Measurements from ENCODE around the gene RSPO3. TPM values are rescaled to one million over a fixed set of nuclear protein-coding genes. Genes with fewer than 3 reads are reported as not detected.
"Not testable (repeated sequence)": the region's sequence is repeated elsewhere in the genome, so short reads cannot be mapped to it uniquely, and the experiment has no call there.

RSPO3 gene, protein sequence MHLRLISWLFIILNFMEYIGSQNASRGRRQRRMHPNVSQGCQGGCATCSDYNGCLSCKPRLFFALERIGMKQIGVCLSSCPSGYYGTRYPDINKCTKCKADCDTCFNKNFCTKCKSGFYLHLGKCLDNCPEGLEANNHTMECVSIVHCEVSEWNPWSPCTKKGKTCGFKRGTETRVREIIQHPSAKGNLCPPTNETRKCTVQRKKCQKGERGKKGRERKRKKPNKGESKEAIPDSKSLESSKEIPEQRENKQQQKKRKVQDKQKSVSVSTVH
- total RNA-seq = not detected in 2 replicates

DNA sequence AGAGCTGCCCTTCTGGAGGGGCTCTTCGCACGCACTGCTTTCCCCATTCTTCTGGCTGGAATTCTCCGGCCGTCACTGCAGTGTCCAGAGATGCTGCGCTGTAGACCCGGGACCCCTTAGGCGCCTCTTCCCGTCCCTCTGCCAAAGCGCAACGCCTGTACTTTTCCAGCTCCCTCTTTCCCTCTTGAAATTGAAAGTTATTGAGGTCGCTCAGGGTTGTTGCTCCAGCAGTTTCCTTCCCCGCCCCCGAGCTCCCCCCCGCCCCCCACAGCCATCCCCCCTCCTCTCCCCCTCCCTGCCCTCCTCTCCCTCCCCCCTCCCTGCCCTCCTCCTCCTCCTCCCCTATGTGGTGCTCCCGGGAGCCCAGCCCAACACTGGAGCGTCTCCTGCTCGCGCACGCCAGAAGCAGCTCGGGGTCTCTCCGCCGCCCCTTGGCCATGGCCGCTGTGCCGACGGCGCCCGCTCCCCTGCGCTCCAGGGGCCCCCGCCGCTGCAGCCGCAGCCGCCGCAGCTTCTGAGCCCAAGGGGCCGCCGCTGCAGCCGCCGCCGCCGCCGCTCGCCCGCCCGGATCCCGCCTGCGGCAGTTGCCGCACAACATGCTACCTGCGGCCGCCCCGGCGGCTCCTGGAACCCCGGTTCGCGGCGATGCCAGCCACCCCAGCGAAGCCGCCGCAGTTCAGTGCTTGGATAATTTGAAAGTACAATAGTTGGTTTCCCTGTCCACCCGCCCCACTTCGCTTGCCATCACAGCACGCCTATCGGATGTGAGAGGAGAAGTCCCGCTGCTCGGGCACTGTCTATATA, at the start of gene RSPO3:
RSPO3 (plus strand) TSS at position 374 of the 804 bp plus-strand sequence. CDS start 522 bp downstream, outside the sequence.
- peak; percentile 35 to 51 for DNase-seq (ENCODE audit: low read depth in 2 of 2)

DNA sequence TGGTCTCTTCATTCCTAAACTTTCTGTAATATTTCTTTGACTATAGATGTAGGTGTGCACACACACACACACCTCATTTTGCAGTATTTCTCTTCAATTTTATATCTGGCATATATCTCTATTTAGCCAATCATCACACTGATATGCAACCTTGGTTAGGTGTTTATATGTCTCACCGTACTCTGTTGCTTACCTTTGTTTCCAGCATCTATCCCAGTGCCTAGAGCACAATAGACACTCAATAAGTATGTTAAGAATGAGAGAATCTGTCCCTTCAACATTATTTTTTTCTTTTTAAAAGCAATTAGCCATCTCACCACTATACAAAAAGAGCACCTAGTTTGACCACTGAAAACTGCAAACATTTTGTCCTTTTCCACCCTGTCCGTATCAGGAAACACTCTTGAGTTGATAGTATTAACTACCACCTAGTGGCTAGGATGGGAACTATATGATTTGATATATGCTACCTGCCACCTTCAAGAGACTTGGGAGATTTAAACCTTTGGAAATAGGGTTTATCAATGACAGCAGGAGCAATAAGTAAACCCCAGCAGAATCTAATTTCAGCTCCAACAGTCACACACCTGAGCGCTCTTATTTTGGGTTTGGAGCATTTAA, 48.7 kb upstream of the RSPO3 start:
- peak; percentile 57 for DNase-seq (ENCODE audit: low read depth in 2 of 2)

DNA sequence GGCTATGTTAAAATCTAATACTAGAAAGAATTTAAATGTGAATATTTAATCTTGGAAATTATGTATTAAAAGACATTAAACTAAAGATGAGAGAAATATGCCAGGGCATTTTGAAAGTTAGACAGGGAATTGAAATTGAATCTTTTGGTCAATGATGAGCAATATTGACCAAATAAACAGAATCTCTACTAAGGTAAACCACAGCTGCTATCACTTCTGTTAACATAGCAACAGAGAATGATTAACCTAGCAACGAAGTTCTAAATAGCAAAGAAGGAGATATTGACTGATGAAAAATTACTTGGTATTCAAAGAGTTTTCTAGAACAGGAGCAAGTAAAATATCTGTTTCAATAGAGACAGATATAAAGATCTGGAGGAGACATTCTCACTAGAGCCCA, 45.2 kb upstream of the RSPO3 start:
- no peak for DNase-seq (ENCODE audit: low read depth in 2 of 2)

DNA sequence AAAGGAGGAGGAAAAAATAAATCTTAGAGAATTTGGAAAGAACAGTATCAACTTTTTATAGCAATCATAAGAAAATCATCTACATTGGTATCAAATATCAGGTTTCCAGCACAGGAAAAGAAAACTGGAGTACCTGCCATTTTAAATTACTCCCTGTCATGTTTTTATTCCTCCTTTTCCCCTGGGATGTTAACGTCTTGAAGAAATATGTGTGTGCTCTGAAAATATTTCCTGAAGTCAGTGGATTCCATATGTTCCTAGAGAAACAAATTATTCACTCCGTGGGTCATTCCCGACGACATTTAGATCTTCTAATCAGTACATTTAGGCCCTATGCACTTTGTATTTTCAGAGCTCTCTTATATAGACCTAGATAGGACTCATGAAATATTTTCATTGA, 42.0 kb upstream of the RSPO3 start:
- no peak for DNase-seq (ENCODE audit: low read depth in 2 of 2)

DNA sequence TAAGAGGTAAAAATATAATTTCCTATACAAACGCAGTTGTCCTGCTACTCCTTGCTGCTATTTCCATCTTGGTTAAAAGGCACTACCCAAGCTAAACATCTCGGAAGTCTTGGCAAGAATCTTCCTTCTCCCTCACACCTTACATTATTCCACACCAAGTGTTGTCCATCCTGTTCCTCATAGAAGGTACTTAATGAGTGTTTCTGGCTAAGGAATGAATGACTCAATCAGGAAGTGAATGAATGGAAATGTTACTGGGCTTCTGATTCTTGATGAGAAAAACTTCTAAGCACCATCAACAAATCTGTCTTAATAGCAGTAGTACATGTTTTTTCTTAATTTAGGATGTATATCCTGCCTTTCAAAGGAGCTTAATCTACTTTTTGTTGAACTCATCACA, 40.6 kb upstream of the RSPO3 start:
- no peak for DNase-seq (ENCODE audit: low read depth in 2 of 2)

DNA sequence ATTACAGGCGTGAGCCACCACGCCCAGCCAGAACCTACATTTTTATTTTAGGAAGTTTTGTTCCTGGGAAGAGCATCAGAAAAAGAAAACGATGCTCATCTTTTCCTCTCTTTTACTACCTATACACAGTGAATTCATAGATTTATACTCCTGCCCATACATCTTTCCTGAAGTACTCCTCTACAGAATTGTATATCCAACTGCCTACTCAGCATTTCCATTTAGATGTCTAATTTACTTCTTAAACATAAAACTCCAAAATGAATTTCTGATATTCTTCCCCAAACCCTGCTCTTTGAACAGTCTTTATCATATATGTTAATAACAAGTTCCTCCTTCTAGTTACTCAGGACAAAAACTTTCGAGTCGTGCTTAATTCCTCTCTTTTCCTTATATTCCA, 39.8 kb upstream of the RSPO3 start:
- no peak for DNase-seq (ENCODE audit: low read depth in 2 of 2)

DNA sequence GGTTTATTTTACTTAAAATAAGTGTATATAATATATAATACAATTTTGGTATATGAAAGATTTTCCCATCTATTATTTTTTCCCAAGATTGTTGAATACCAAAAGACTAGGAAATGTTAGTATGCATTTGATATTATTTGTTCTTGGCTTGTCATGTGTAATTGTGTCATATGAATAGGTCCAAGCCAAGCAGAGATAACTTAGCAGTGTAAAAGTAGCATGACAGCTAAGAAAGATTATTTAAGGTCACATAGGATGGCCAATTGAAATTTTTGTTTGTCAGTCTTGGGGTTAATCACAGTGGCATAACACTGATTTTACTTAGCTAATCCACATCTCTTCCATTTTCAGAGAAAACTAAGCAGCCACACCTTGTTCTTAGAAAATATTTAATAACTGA, 38.8 kb upstream of the RSPO3 start:
- DNase-seq (ENCODE audit: low read depth in 2 of 2) = no peak

DNA sequence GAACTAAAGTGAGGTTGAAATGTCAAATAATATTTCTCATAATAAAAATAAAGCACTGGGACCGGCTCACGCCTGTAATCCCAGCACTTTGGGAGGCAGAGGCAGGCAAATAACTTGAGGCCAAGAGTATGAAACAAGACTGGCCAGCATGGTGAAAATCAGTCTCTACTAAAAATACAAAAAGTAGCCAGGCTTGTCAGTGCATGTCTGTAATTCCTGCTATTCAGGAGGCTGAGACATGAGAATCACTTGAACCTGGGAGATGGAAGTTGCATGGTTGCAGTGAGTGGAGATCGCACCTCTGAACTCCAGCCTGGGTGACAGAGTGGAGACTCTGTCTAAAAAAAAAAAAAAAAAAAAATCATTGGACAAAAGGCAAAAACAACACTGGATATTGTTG, 38.4 kb upstream of the RSPO3 start:
- DNase-seq (ENCODE audit: low read depth in 2 of 2) = no peak

DNA sequence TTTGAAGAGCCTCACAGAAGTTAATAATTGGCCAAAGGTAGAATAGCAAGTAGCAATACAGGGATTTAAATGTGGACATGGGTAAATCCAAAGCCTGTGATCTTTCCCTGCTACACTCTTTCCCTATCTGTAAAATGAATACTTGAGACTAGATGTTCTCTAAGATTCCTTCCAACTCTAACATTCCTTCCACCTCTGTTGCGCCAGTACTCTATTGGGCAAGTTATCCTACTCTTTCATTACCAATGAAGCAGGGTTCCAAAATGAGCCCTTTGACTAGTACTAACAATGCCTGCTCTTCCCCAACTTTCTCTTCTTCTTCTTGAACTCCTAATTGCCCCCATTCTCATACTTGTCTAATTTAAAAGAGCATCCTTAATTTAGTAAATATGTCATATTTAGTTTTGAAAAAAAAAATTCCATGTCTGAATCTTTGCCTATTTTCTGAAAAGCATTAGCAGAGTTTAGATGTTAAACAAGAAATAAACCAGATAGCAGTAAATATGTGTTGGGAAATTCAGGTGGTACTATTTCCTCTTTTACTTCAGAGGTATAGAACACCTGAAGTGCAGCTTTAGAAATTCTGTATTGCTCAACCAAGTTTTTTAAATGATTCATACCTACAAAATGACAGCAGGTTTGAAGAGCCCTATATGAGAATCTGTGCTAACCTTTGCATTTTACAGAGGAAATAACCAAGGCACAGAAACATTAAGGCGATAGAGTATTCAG, 35.1 kb upstream of the RSPO3 start:
- no peak for DNase-seq (ENCODE audit: low read depth in 2 of 2)

DNA sequence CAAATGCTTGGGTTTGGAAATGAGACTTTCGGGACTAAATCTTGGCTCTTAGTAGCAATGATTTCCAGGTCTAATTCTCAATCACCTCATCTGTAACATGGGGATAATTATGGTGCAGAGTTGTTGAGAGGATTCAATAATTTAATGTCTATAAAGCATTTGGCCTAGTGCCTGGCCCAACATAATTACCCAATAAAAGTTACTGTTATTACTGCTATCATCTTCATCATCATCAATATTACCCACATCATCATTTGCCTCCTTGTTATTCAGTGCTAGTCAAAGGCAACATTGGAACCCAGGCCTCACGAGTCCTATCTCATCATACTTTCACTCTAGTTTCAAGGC, 34.5 kb upstream of the RSPO3 start:
- DNase-seq (ENCODE audit: low read depth in 2 of 2) = no peak

DNA sequence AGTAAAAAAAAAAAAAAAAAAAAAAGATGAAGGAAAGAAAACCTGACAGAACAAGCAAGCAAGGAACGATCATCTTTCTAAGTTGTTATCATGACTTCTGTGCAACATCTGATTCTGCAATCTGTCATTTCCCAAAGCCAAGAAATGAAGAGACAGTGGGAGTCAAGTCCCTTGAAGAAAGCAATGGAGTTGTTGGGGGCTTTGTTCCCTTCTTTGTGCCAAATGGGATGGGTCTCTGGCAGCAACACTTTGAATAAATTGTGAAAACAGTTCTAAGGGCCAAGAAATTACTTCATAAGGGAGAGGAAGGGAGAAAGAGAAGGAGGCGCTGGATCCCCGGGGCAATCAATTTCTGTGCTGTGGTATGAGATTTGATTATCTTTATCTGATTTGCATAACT, 33.3 kb upstream of the RSPO3 start:
- DNase-seq (ENCODE audit: low read depth in 2 of 2) = no peak

DNA sequence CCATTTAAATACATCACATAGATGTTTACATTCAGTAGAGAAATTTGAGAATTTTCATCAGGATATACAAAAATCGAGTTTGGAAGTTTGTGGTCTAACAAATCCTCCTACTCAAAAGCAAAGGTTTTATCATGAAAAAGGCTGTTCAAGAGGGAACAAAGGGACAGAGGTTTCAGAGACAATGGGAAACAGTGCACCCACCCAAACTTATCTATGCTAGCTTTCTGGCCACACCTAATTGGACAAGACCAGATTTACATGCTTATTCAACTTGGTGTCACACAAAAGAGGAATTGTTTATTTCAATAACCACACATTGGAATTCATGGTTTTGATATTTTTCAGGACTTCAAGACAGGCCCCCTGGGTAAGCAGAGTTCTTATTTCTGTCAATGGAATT, 28.4 kb upstream of the RSPO3 start:
- DNase-seq (ENCODE audit: low read depth in 2 of 2) = no peak

DNA sequence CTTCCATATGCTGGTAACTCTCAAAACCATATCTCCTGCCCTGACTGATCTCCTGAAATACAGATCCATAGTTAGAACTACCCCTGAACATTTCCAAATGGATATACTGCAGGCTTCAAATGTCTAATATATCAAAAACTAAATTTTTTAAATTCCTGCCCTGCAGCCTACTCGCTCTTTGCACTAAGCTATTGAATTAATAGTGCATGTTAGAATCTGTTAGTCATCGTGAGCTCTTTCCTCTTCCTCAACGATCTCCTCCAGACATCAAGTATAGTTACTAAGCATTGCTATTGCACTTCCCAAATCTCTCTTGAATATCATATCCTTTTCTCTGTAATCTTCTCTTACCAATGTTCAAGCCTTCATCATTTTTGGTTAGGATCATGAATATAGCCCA, 26.0 kb upstream of the RSPO3 start:
- DNase-seq (ENCODE audit: low read depth in 2 of 2) = no peak

DNA sequence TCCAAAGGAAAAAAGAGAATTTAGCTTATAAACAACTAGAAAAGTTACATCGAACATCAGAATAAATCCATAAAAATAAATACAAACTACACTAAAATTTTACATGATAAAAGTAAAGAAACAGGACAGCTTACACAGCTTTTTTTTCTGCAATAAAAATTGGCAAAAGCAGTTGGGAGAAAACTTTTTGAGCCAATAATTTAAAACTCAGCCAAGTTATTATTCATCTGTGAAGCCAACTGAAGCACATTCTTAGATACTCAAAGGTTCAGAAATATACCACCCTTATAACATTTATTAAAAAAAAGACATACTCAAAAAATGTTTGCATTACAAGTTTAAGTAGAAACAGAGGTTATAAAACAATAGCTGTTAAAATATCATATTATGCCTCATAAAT, 23.7 kb upstream of the RSPO3 start:
- DNase-seq (ENCODE audit: low read depth in 2 of 2) = no peak

DNA sequence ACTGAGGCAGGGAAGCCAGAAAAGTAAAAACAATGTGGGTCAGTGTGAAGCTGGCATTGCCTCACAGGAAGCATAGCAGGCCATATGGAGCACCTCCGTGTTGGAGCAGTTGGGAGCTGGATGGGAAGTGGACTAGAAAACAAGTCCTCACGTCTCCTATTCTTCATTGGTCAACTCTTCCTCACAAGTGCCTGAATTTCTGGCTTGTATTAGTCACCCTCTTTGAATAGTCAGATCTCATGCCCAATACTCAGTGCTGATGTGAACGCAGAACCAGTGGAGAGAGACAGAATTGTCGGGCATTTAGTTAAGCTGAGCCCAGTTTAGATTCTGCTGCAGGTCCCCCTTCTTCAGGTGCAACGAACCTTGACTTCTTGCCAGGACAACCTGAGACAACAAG, 22.3 kb upstream of the RSPO3 start:
- no peak for DNase-seq (ENCODE audit: low read depth in 2 of 2)

DNA sequence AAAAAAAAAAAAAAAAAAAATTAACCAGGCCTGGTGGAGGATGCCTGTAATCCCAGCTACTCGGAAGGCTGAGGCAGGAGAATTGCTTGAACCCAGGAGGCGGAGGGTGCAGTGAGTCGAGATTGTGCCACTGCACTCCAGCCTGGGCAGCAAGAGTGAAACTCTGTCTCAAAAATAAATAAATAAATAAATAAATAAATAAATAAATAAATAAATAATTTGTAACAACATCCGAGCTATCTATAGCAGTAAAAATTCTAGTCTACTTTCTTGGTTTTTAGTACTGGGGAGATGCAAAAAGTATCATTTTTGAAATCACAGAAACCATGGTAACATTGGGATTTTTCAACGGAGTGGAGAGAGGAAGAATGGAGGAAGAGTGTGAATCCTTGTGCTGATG, 21.0 kb upstream of the RSPO3 start:
- DNase-seq (ENCODE audit: low read depth in 2 of 2) = not testable (repeated sequence)

DNA sequence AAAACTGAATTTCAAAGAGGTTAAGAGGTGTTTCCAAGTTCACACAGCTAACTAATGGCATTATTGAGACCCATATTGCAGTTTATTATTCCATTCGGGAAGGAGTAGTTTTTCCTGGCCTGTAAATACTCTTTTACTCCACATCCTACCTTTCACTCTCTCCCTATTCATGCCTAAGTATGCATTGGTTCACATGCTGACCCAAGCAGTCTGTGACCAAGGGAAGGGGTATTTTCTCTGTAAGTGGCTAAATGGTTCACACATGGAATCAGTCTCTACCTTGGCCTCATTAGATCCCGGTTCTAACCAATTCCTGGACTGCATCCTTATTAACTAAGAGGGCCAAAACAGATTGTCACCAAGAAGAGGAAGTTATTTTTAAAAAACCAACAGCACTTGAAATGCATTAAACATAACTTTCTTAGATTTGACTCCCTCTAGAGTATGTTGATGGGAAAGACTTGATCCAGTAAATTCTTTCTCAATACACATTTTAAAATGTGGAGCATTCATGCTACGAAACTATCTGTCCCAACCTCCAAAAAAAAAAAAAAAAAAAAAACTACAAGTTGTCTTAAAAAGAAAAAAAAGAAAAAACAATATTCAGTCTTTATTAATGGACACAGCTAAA, 17.8 kb upstream of the RSPO3 start:
- peak in 1 of 2 donors; percentile 15 for DNase-seq (ENCODE audit: low read depth in 2 of 2)

DNA sequence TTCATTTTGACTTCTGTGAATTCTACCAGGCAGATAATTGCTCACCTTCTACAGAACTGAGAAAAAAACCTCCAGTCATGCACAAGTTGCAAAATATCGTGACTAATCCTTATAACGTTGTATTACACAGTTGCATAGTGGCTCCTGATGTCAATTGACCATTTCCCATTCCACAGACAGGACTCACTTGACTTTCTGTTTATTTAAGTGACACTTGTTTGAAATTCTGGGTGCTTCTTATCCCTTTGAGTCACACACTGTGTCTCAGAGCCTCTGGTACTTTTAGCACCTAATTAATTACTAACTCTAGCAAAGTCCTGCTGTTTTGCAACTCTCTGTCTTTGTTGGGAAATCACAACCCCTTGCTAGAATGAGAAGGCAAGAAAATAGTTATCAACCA, 16.2 kb upstream of the RSPO3 start:
- DNase-seq (ENCODE audit: low read depth in 2 of 2) = no peak

DNA sequence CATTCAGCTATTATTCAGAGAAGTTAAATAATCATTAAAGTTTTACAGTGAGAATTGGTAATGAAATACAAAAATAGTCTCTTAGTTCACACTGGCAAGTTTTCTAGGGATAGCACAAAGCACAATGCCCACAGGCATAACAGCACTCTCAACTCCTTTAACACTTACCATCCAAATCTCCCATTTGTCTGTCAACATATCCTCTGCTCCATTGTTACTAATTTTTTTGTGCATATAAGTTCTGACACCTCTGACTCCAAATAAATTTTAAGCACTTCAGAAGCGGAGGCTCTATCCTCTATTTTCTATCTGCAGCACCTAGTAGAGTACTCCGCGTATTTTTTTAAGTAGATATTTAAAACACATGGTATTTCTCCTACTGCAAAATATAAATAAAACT, 15.6 kb upstream of the RSPO3 start:
- no peak for DNase-seq (ENCODE audit: low read depth in 2 of 2)

DNA sequence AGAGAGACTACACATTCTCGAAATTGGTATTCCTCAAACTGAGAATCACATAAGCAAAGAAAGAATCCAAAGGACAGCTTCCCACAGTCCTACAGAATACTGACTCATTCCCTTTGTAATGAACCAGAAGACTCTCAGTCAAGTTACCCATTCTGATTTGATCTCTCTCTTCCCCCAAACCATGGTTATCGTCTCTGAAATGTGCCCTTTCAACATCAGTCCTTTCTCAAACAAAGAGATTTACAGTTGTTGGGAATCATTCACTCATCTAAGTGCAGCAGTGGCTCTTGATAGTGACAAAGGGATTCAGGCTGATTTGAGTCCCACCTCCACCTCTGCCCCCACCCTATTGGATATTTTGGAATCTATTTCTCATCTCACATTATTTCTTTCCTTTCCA, 15.0 kb upstream of the RSPO3 start:
- DNase-seq (ENCODE audit: low read depth in 2 of 2) = no peak

DNA sequence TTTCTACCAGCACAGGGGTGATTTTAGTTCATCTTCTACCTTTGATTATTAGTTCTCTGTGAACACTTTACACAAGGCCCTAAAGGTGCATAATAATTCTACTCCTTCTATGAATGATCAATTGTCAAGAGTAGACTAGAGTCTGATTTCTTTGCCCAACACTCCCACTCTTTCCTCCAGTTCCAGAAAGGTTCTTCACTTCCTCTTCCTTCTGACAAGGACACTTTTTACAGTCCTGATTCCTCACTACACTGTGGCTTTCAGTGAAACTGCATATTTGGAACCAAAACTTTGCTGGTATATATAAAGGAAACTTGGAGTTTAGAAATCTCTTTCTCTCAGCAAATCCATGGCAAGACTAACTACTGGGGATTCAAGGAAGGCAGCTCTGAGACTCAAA, 10.6 kb upstream of the RSPO3 start:
- no peak for DNase-seq (ENCODE audit: low read depth in 2 of 2)

DNA sequence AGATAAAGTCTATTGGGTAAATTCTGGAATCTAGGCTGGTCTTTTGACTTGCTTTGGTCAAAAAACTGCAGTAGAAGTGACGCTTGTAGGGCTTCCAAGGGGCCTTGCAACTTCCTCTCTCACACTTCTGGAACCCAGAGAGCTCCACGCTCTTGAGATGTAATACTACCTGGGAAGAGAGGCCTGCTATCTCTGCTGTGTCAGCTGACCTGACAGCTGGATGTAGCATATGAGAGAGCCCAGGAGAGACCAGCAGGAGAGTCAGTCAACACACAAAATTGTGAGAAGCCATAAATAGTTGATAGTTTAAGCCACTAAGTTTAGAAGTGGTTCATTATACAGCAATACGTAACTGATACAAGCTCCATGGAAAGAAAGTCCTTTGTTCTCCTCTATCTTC, 7.8 kb upstream of the RSPO3 start:
- DNase-seq (ENCODE audit: low read depth in 2 of 2) = no peak
